BLaER1 (cell line): ENCODE measurements around the gene NDN.
"Not testable (repeated sequence)": the region's sequence is repeated elsewhere in the genome, so short reads cannot be mapped to it uniquely, and the experiment has no call there.

Source experiments
- H3K27ac ChIP-seq: shearing (Covaris generic); formaldehyde crosslinking; 2 replicates; pipeline ENCODE4 v1.8.1; 2022
- H3K27me3 ChIP-seq: shearing (Covaris generic); formaldehyde crosslinking; 2 replicates; pipeline ENCODE4 v1.8.1; 2022
- H3K36me3 ChIP-seq: shearing (Covaris generic); formaldehyde crosslinking; 2 replicates; pipeline ENCODE4 v1.8.1; 2022
- H3K4me1 ChIP-seq: shearing (Covaris generic); formaldehyde crosslinking; 2 replicates; pipeline ENCODE4 v1.8.1; 2022
- H3K4me2 ChIP-seq: shearing (Covaris generic); formaldehyde crosslinking; 2 replicates; pipeline ENCODE4 v1.8.1; 2022
- H3K4me3 ChIP-seq: shearing (Covaris generic); formaldehyde crosslinking; 2 replicates; pipeline ENCODE4 v1.8.1; 2022
- H3K9ac ChIP-seq: shearing (Covaris generic); formaldehyde crosslinking; 2 replicates; pipeline ENCODE4 v1.8.1; 2022
- H3K9me3 ChIP-seq: shearing (Covaris generic); formaldehyde crosslinking; 2 replicates; pipeline ENCODE4 v1.8.1; 2022
- H4K20me1 ChIP-seq: shearing (Covaris generic); formaldehyde crosslinking; 2 replicates; pipeline ENCODE4 v1.8.1; 2022
- Cebpa-rat ChIP-seq: shearing (Covaris generic); IDR thresholded peaks from 2 replicates; pipeline ENCODE4 v1.8.1; 2022

Gene NDN, protein sequence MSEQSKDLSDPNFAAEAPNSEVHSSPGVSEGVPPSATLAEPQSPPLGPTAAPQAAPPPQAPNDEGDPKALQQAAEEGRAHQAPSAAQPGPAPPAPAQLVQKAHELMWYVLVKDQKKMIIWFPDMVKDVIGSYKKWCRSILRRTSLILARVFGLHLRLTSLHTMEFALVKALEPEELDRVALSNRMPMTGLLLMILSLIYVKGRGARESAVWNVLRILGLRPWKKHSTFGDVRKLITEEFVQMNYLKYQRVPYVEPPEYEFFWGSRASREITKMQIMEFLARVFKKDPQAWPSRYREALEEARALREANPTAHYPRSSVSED

GRCh38 chr15:23687143-23687470 is at the start of gene NDN:
Gene NDN, minus strand, starts transcription at chr15:23687305. Its CDS starts 88 bp downstream, at chr15:23687217.
- no peaks in the 10 kb centered on the region for H3K36me3 ChIP-seq
- no peak within 1 kb of the TSS for H3K9ac ChIP-seq
- H3K27ac ChIP-seq = no peak within 1 kb of the TSS
- H3K4me2 ChIP-seq = no peak within 1 kb of the TSS
- no peak for TF ChIP-seq Cebpa-rat
- no peak within 1 kb of the TSS for H3K4me3 ChIP-seq
- no peaks in the 10 kb centered on the region for H3K4me1 ChIP-seq
- peaks cover 14% of the 10 kb centered on the region for H3K9me3 ChIP-seq
- no peaks in the 10 kb centered on the region for H3K27me3 ChIP-seq
- no peaks in the 10 kb centered on the region for H4K20me1 ChIP-seq

- H4K20me1 ChIP-seq = no peaks in the 10 kb centered on the region
- no peak overlapping the region for H3K9ac ChIP-seq
- H3K4me2 ChIP-seq = no peak overlapping the region
- H3K27ac ChIP-seq = no peak overlapping the region
- no peaks in the 10 kb centered on the region for H3K27me3 ChIP-seq
- TF ChIP-seq Cebpa-rat = no peak
- H3K4me1 ChIP-seq = no peaks in the 10 kb centered on the region
- H3K9me3 ChIP-seq = no peaks in the 10 kb centered on the region
- H3K36me3 ChIP-seq = no peaks in the 10 kb centered on the region
- H3K4me3 ChIP-seq = no peak overlapping the region
Measured at GRCh38 chr15:23736033-23736673, 49.0 kb upstream of the NDN start.

DNA sequence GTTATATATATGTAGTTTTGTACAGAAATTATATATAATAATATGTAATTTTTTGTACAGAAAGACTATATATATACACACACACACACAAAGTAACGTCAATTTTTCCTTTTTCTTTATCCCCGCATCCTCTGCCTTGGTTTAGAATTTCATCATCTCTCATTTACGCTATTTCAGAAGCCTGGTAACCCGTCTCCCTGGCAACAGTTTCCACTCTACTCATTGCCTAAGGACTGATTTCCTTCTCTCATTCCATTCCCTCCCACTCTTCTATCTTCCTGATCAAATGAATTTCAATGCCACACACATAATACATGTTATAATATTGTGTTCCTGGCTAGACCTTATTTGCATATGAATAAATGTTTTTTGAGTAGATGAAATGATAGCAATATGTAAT is 47.8 kb upstream of the NDN start:
- H3K4me1 ChIP-seq = no peaks in the 10 kb centered on the region
- no peak for TF ChIP-seq Cebpa-rat

DNA sequence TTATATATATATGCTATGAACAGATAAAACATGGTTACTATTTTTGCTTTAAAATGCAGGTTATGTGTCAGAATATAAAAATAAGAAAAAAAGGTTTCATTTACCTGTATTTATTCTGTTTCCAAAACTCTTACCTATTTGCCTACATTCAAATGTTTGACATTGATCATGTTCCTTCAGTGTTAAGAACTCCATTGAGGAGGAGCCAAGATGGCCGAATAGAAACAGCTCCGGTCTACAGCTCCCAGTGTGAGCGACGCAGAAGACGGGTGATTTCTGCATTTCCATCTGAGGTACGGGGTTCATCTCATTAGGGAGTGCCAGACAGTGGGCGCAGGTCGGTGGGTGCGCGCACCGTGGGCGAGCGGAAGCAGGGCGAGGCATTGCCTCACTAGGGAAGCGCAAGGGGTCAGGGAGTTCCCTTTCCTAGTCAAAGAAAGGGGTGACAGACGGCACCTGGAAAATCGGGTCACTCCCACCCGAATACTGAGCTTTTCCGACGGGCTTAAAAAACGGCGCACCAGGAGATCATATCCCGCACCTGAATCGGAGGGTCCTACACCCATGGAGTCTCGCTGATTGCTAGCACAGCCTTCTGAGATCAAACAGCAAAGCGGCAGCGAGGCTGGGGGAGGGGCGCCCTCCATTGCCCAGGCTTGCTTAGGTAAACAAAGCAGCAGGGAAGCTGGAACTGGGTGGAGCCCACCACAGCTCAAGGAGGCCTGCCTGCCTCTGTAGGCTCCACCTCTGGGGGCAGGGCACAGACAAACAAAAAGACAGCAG is 27.0 kb upstream of the NDN start:
- not testable (repeated sequence) for H3K9ac ChIP-seq, H3K4me1 ChIP-seq, H4K20me1 ChIP-seq, H3K4me2 ChIP-seq, H3K36me3 ChIP-seq, H3K9me3 ChIP-seq, H3K27me3 ChIP-seq, H3K27ac ChIP-seq, H3K4me3 ChIP-seq

More for the DNA sequence above, 47.8 kb upstream of the NDN start:
- Histone ChIP-seq H3K36me3 (no peaks in the 10 kb centered on the region), H3K4me2 (no peak overlapping the region), H3K27ac (no peak overlapping the region), H4K20me1 (no peaks in the 10 kb centered on the region), H3K27me3 (no peaks in the 10 kb centered on the region), H3K4me3 (no peak overlapping the region), H3K9me3 (no peaks in the 10 kb centered on the region), H3K9ac (no peak overlapping the region)

DNA sequence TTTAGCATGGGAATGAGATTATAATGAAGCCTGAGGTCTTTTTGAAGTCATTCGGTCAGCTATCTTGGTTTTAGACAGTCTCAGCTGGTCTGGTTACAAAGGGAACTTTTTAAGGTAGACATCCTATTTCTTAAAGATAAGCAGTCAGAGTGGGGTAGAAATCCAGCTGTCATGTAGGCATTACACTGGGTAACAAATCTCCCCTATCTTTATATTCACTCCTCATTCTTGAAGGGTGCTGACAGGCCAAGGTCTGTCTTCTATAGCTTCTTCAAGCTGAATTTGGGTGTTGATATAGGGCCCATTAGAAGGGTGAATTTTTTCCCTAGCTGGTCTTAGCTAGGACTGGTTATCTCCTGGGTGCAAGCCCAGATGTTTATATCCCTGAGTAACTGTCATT is 21.2 kb upstream of the NDN start:
- Histone ChIP-seq H3K27me3 (no peaks in the 10 kb centered on the region), H4K20me1 (no peaks in the 10 kb centered on the region), H3K27ac (no peak overlapping the region), H3K9me3 (no peaks in the 10 kb centered on the region), H3K4me1 (no peaks in the 10 kb centered on the region), H3K4me2 (no peak overlapping the region), H3K36me3 (no peaks in the 10 kb centered on the region), H3K4me3 (no peak overlapping the region), H3K9ac (no peak overlapping the region)
- no peak for TF ChIP-seq Cebpa-rat

DNA sequence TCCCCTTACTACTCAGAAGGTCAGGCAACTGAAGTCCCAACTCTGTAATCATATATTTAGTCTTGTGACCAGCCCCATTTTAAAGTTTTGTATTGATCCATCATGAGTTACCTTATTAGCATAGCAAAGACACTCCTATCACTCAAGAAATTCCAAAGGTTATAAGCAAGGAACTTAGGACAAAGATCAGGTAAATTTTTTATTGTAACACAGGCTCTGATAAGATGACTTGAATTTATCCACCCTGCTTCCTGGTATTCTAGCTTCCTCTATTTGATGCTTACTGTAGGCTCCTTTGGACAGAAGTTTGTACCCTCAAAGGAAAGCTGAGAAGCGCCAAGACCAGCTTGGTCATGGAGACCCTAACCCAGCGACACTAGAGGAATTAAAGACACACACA is 8.2 kb upstream of the NDN start:
- peaks cover 17% of the 10 kb centered on the region for H3K9me3 ChIP-seq
- H3K4me2 ChIP-seq = no peak overlapping the region
- H3K4me1 ChIP-seq = no peaks in the 10 kb centered on the region
- no peak for TF ChIP-seq Cebpa-rat
- no peaks in the 10 kb centered on the region for H3K27me3 ChIP-seq
- no peak overlapping the region for H3K4me3 ChIP-seq
- no peak overlapping the region for H3K27ac ChIP-seq
- H3K9ac ChIP-seq = no peak overlapping the region
- H3K36me3 ChIP-seq = no peaks in the 10 kb centered on the region
- no peaks in the 10 kb centered on the region for H4K20me1 ChIP-seq

DNA sequence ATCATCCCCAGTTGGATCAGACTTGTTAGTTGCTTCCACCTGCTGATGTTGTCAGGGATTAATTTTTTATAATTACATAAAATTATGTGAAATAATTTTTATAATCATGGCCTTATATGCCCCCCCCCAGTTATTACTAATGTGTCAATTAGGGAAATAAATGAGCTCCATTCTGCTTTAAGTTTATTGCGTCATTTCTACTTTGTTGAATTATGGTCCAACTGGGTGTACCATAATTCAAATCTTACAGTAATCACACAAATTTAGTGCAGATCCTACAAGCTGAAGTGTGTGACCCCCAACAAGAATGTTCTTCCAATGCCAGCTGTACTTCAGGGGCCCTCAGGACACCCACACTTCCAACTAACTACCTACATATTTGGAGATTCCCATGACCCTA is 7.5 kb upstream of the NDN start:
- Histone ChIP-seq H3K27ac (no peak overlapping the region), H4K20me1 (no peaks in the 10 kb centered on the region), H3K4me2 (no peak overlapping the region), H3K9ac (no peak overlapping the region), H3K9me3 (peaks cover 17% of the 10 kb centered on the region), H3K27me3 (no peaks in the 10 kb centered on the region), H3K4me3 (no peak overlapping the region), H3K36me3 (no peaks in the 10 kb centered on the region), H3K4me1 (no peaks in the 10 kb centered on the region)
- no peak for TF ChIP-seq Cebpa-rat

- no peaks in the 10 kb centered on the region for H3K36me3 ChIP-seq
- H3K9me3 ChIP-seq = peaks cover 22% of the 10 kb centered on the region
- no peak overlapping the region for H3K27ac ChIP-seq
- H3K4me2 ChIP-seq = no peak overlapping the region
- no peaks in the 10 kb centered on the region for H3K4me1 ChIP-seq
- H3K9ac ChIP-seq = no peak overlapping the region
- no peaks in the 10 kb centered on the region for H3K27me3 ChIP-seq
- TF ChIP-seq Cebpa-rat = no peak
- H4K20me1 ChIP-seq = no peaks in the 10 kb centered on the region
- no peak overlapping the region for H3K4me3 ChIP-seq
Measured at GRCh38 chr15:23690450-23690852, 3.3 kb upstream of the NDN start.

DNA sequence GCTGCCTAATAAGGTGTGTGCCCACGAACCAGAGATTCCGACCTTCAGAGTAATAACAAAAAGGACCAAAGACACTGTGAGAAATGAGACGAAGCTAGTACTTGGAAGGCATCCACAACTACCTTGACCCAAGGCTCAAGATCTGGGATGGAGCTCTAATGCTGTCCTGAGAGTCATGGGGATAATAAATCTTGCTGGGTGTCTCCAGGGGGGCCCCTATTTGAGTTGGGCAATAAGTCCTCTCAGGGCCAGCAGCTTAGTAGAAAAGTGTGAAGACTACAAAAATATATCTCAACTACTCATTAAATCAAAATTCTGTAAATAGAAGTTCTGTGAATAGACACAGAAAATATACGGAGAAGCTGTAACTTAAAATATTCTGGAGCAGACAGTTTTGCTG is 2.9 kb upstream of the NDN start:
- no peak overlapping the region for H3K9ac ChIP-seq
- H3K27ac ChIP-seq = no peak overlapping the region
- no peaks in the 10 kb centered on the region for H3K36me3 ChIP-seq
- H4K20me1 ChIP-seq = no peaks in the 10 kb centered on the region
- H3K9me3 ChIP-seq = peaks cover 17% of the 10 kb centered on the region
- no peak overlapping the region for H3K4me3 ChIP-seq
- TF ChIP-seq Cebpa-rat = no peak
- no peaks in the 10 kb centered on the region for H3K4me1 ChIP-seq
- H3K27me3 ChIP-seq = no peaks in the 10 kb centered on the region
- H3K4me2 ChIP-seq = no peak overlapping the region

DNA sequence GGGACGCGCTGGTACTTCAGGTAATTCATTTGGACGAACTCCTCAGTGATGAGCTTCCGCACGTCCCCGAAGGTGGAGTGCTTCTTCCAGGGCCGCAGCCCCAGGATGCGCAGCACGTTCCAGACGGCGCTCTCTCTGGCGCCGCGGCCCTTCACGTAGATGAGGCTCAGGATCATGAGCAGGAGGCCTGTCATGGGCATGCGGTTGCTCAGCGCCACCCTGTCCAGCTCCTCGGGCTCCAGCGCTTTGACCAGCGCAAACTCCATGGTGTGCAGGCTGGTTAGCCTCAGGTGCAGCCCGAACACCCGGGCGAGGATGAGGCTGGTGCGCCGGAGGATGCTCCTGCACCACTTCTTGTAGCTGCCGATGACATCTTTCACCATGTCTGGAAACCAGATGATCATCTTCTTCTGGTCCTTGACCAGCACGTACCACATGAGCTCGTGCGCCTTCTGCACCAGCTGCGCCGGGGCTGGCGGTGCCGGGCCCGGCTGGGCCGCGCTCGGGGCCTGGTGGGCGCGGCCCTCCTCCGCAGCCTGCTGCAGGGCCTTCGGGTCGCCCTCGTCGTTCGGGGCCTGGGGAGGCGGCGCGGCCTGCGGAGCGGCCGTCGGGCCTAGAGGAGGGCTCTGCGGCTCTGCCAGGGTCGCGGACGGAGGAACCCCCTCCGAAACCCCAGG is 501 bp downstream of the NDN start:
- H3K9ac ChIP-seq = no peak overlapping the region
- H3K27ac ChIP-seq = no peak overlapping the region
- H3K27me3 ChIP-seq = no peaks in the 10 kb centered on the region
- H3K4me3 ChIP-seq = no peak overlapping the region
- H3K36me3 ChIP-seq = no peaks in the 10 kb centered on the region
- H4K20me1 ChIP-seq = no peaks in the 10 kb centered on the region
- H3K4me2 ChIP-seq = no peak overlapping the region
- TF ChIP-seq Cebpa-rat = no peak
- peaks cover 14% of the 10 kb centered on the region for H3K9me3 ChIP-seq
- H3K4me1 ChIP-seq = no peaks in the 10 kb centered on the region
